ENCODE data around the gene WDR70.
"Not testable (repeated sequence)": the region's sequence is repeated elsewhere in the genome, so short reads cannot be mapped to it uniquely, and the experiment has no call there.

Gene WDR70

GRCh38 chr5:37654566-37654965 lies 275.4 kb downstream of the WDR70 start:
- DNase-seq = not testable (repeated sequence)

- no peak for DNase-seq
These were observed 277.9 kb downstream of the WDR70 start for GRCh38 chr5:37657046-37657445.

GRCh38 chr5:37658440-37658839 lies 279.3 kb downstream of the WDR70 start:
- no peak for DNase-seq

GRCh38 chr5:37660319-37660718 lies 281.2 kb downstream of the WDR70 start:
- no peak for DNase-seq

GRCh38 chr5:37661227-37661920 lies 282.3 kb downstream of the WDR70 start:
- no peak for DNase-seq

- DNase-seq = no peak
These were observed 282.8 kb downstream of the WDR70 start for GRCh38 chr5:37661951-37662350.

GRCh38 chr5:37662362-37662761 lies 283.2 kb downstream of the WDR70 start:
- no peak for DNase-seq

GRCh38 chr5:37662789-37663485 lies 283.8 kb downstream of the WDR70 start:
- DNase-seq = no peak

GRCh38 chr5:37663538-37663937 lies 284.4 kb downstream of the WDR70 start:
- no peak for DNase-seq

GRCh38 chr5:37664551-37664950 lies 285.4 kb downstream of the WDR70 start:
- no peak for DNase-seq

GRCh38 chr5:37665272-37665671 lies 286.2 kb downstream of the WDR70 start:
- no peak for DNase-seq

- no peak for DNase-seq
These were observed 286.8 kb downstream of the WDR70 start for GRCh38 chr5:37665889-37666288.

GRCh38 chr5:37667430-37667829 lies 288.3 kb downstream of the WDR70 start:
- DNase-seq = no peak

GRCh38 chr5:37667846-37668245 lies 288.7 kb downstream of the WDR70 start:
- no peak for DNase-seq

GRCh38 chr5:37668524-37669047 lies 289.5 kb downstream of the WDR70 start:
- no peak for DNase-seq

GRCh38 chr5:37672118-37672588 lies 293.0 kb downstream of the WDR70 start:
- peak; percentile 23 for DNase-seq

GRCh38 chr5:37674361-37674760 lies 295.2 kb downstream of the WDR70 start:
- DNase-seq = not testable (repeated sequence)

GRCh38 chr5:37679326-37679725 lies 300.2 kb downstream of the WDR70 start:
- DNase-seq = not testable (repeated sequence)

GRCh38 chr5:37679903-37680302 lies 300.8 kb downstream of the WDR70 start:
- not testable (repeated sequence) for DNase-seq

GRCh38 chr5:37683072-37683471 lies 304.0 kb downstream of the WDR70 start:
- DNase-seq = no peak

GRCh38 chr5:37685211-37685610 lies 306.1 kb downstream of the WDR70 start:
- no peak for DNase-seq

GRCh38 chr5:37685816-37686215 lies 306.7 kb downstream of the WDR70 start:
- DNase-seq = no peak

GRCh38 chr5:37688925-37689324 lies 309.8 kb downstream of the WDR70 start:
- not testable (repeated sequence) for DNase-seq

- DNase-seq = not testable (repeated sequence)
These were observed 315.2 kb downstream of the WDR70 start for GRCh38 chr5:37694333-37694732.
